ENCODE data around the gene C1QTNF1.

Gene C1QTNF1

DNA sequence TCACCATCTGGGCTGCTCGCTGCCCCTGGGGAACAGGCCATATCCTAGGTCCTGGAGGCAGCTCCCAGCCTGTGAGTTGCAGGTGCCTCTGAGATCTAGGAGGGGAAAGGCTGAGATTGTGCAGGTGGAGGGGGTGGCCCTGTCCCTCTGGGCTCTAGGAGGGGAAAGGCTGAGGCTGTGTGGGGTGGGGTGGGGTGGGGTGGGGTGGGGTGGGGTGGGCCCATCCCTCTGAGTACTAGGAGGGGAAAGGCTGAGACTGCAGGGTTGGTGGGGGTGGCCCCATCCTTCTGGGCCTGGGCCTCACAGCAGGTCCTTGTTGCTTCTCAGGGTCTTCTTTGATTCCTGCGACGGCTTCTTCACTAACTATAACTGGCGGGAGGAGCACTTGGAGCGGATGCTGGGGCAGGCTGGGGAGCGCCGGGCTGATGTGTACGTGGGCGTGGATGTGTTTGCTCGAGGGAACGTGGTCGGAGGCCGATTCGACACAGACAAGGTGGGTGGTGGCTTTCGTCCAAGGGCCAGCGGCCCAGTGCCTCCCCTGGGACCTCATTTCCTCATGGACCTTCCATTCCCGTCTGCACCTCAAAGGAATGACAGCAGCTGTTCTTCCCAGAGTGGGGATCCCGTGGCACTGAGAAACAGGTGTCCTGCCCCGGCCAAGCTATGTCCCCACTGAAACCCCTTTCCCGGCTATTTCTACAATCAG is 57.8 kb downstream of the C1QTNF1 start:
- Histone ChIP-seq H3K9ac (ENCODE audit: low read length) (no peak overlapping the region), H3K4me3 (ENCODE audit: low read length) (no peak overlapping the region), H3K27me3 (ENCODE audit: control insufficient read depth, insufficient read depth, low read length) (no peaks in the 10 kb centered on the region), H3K4me1 (ENCODE audit: control insufficient read depth, insufficient read depth, low read length) (no peaks in the 10 kb centered on the region), H3K27ac (ENCODE audit: low read depth, low read length) (no peak overlapping the region), H3K36me3 (ENCODE audit: control insufficient read depth, insufficient read depth, low read length) (peaks cover 21% of the 10 kb centered on the region)

DNA sequence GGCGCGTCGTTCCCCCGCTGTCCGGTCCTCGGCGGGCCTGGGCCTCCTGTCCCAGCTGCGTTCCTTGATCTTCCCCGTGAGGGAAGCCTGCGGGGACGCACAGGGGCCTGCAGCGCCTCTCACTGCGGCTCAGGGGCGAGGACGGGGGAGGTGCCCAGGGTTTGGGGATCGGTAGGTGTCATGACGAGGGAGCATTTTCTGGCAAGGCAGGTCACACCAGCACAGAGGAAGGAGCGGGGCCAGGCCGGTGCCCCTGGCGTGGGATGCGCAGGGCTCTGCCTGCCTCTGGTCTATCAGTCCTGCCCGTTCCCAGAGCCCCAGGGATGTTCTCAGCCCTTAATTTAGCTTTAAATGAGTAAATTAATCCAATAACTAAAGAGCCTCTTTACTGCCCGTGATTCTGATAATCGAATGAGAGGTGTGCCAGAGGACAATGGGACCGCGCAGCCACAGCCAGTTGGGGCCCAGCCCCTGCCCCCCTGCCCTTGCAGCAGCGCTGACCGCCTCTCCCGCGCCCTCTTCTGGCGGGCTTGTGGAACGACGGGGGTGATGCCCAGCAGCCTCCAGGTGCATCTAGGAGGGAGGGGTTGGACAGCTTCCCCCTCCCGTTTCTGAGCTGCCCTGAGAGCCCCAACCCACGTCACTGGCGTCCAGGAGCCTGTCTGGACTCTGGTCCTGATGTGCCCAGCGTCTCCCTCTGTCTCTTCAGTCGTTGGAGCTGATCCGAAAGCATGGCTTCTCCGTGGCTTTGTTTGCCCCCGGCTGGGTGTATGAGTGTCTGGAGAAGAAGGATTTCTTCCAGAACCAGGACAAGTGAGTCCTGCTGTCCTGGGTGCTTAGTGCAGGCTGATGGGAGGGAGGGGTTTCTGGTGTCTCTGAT is 58.6 kb downstream of the C1QTNF1 start:
- H3K27me3 ChIP-seq (ENCODE audit: control insufficient read depth, insufficient read depth, low read length), result no peaks in the 10 kb centered on the region
- H3K36me3 ChIP-seq (ENCODE audit: control insufficient read depth, insufficient read depth, low read length), result peaks cover 26% of the 10 kb centered on the region
- H3K27ac ChIP-seq (ENCODE audit: low read depth, low read length), result no peak overlapping the region
- no peak overlapping the region for H3K4me3 ChIP-seq (ENCODE audit: low read length)
- no peaks in the 10 kb centered on the region for H3K4me1 ChIP-seq (ENCODE audit: control insufficient read depth, insufficient read depth, low read length)
- no peak overlapping the region for H3K9ac ChIP-seq (ENCODE audit: low read length)

DNA sequence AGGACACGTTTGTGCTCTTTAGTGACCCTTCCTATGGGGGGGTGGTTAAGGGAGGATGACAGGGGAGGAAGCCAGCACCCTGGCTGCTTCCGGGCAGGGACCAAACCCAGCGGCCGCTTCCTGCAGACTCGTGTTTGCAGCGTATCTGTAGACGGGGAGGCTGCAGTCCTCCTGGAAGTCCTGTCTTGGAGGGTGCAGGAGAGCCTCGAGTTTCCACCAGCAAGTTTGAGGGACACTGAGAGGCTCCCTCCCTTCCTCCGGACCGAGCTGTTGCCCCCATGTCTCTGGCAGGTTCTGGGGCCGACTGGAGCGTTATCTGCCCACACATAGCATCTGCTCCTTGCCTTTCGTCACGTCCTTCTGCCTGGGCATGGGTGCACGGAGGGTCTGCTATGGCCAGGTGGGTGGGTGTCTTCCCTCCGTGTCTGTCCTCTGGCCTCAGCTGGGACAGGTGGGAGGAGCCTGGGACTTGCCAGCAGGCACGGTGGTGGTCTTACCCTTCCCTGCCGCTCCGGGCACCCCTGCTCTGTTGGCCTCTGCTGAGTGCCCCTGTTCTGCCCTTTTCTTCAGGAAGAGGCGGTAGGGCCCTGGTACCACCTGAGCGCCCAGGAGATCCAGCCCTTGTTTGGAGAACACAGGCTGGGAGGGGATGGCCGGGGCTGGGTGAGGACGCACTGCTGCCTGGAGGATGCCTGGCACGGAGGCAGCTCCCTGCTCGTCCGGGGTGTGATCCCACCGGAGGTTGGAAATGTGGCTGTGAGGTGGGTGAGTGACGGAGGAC is 59.4 kb downstream of the C1QTNF1 start:
- Histone ChIP-seq H3K27ac (ENCODE audit: low read depth, low read length) (no peak overlapping the region), H3K36me3 (ENCODE audit: control insufficient read depth, insufficient read depth, low read length) (peaks cover 26% of the 10 kb centered on the region), H3K27me3 (ENCODE audit: control insufficient read depth, insufficient read depth, low read length) (no peaks in the 10 kb centered on the region), H3K4me3 (ENCODE audit: low read length) (no peak overlapping the region), H3K9ac (ENCODE audit: low read length) (no peak overlapping the region), H3K4me1 (ENCODE audit: control insufficient read depth, insufficient read depth, low read length) (no peaks in the 10 kb centered on the region)

DNA sequence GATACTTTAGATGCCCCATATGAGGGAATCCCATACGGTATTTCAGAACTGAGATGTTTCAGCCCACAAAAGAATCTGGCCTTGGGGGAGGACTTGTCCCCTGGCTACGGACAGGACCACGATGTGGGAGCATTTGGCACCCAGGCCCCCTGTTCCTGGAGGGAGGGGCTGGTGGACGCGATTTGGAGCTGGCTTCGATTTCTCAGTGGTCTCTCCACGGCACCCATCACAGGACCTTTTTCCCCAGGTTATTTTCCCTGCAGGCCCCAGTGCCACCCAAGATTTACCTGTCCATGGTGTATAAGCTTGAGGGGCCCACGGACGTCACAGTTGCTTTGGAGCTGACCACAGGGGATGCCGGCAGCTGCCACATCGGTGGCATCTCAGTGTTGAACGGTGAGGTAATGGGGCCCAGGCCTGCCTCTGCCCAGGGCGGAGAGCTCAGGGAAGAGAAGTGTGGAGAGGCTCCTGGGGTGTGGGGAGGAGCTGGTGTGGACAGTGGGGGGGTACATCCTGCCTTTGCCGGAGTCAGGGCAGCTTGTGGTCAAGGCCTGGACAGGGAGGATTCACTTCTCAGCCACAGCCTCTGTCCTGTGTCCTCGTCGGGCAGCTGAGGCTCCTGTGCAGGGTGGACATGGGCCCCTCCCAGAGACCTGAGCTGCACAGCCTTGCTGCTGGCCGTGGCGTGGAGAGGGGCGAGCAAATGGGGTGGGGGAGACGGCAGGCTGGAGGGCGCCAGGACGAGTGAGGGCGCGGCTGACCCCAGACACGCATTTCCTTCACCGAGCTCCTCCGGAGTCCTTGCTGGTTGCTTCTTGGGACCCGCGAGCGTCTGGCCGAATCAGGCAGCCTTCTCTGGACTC is 60.6 kb downstream of the C1QTNF1 start:
- Histone ChIP-seq H3K27me3 (ENCODE audit: control insufficient read depth, insufficient read depth, low read length) (no peaks in the 10 kb centered on the region), H3K9ac (ENCODE audit: low read length) (no peak overlapping the region), H3K4me3 (ENCODE audit: low read length) (no peak overlapping the region), H3K36me3 (ENCODE audit: control insufficient read depth, insufficient read depth, low read length) (peaks cover 22% of the 10 kb centered on the region), H3K4me1 (ENCODE audit: control insufficient read depth, insufficient read depth, low read length) (no peaks in the 10 kb centered on the region), H3K27ac (ENCODE audit: low read depth, low read length) (no peak overlapping the region)

DNA sequence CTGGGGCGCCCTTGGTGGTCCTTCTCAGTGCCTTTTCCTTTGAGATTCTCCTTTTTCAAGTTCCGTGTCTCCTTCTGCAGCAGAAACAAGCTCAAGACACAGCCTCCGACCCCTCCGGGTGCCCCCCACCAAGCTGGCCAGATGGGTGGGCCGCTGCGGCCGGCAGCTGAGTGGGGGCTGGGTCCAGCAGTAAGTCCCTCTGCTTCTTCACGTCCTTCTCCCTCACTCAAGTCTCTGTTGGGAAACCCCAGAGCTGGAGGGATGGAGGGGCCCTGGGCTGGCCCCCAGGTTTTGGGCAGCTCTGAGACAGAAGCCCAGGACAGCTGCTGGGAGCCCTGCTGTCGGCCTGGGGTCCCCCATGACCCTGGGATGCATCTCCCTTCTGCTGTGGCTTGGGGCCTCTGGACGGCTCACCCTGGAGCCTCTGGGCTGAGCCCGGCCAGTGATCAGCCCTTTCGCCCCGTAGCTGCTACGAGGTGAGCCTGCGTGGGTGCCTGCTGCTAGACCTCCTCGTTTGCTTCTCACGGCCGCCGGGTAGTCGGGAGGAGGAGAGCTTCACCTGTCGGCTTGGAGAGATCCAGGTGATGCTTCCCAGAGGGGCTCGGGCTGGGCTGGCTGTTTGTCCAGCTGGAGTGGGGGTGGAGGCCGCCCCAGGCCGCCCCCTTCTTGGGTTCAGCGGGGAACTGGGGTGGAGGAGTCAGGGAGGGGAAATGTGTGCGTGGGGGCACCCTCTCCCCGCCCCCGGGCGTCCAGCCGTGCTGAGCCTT is 61.4 kb downstream of the C1QTNF1 start:
- no peak overlapping the region for H3K4me3 ChIP-seq (ENCODE audit: low read length)
- H3K36me3 ChIP-seq (ENCODE audit: control insufficient read depth, insufficient read depth, low read length), result peaks cover 15% of the 10 kb centered on the region
- H3K27me3 ChIP-seq (ENCODE audit: control insufficient read depth, insufficient read depth, low read length), result no peaks in the 10 kb centered on the region
- no peaks in the 10 kb centered on the region for H3K4me1 ChIP-seq (ENCODE audit: control insufficient read depth, insufficient read depth, low read length)
- no peak overlapping the region for H3K27ac ChIP-seq (ENCODE audit: low read depth, low read length)
- H3K9ac ChIP-seq (ENCODE audit: low read length), result no peak overlapping the region

DNA sequence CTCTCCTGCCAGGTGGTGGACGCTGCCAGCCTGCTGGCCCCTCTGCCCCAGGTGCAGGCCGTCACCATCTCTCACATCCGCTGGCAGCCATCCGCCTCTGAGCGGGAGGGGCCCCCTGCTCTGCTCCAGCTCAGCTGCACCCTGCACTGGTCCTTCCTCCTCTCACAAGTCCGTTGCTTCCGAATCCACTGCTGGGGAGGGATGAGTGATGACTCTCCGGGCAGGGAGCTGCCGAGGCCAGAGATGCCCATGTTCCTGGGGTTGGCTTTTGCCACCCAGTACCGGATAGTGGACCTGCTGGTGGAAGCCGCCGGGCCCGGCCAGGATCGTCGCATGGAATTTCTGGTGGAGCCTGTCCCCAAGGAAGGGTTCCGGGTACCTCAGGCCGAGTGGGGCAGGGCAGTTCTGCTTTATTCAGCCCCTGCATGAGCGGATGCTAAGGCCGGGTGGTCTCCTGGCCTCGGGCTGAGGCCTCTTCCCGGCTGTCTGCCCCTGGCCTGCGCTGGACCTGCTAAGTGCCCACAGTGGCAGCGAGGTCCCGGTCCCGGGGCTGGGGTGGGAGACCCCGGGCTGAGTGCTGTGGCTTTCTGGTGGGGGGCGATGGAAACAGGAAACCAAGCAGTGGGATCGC is 62.1 kb downstream of the C1QTNF1 start:
- H3K27me3 ChIP-seq (ENCODE audit: control insufficient read depth, insufficient read depth, low read length), result no peaks in the 10 kb centered on the region
- peaks cover 9% of the 10 kb centered on the region for H3K36me3 ChIP-seq (ENCODE audit: control insufficient read depth, insufficient read depth, low read length)
- no peak overlapping the region for H3K9ac ChIP-seq (ENCODE audit: low read length)
- H3K4me1 ChIP-seq (ENCODE audit: control insufficient read depth, insufficient read depth, low read length), result no peaks in the 10 kb centered on the region
- no peak overlapping the region for H3K4me3 ChIP-seq (ENCODE audit: low read length)
- H3K27ac ChIP-seq (ENCODE audit: low read depth, low read length), result no peak overlapping the region

DNA sequence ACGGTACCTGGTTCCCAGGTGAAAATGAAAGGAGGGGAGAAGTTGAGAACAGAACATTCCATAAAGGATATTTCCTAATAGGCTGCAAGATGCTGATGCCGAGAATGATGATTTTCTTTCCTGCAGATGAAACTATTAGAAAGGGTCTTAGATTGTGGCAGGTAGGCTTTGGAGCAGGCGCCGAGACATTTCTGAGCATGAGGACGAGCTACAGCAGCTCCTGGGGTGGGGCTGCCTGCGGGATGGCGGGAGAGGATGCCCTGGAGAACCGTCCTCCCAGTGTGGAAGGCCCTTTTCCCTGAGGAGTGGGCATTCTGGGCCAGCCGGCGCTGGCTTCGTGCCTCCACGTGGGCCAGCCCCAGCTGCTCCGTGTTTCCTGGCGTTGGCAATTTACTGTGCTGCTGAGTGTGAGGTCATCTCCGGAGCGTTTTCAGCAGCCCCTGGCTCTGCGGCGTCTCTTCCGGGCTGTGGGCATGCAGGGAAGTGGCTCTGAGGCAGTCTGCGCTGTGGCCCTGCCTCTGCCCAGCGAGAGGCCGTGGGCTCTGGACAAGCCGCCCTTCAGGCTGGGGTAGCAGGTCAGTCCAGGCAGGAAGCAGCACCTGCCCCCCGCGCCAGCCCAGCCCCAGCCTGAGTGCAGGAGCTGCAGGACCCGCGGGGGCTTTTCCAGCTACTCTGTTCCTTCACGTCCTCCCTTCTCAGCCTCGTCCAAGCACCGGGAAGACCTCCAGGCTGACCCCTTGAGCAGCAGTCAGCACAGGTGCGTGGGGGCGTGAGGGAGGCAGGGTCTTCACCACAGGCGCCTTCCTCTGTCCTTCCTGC is 62.8 kb downstream of the C1QTNF1 start:
- Histone ChIP-seq H3K9ac (ENCODE audit: low read length) (no peak overlapping the region), H3K4me1 (ENCODE audit: control insufficient read depth, insufficient read depth, low read length) (no peaks in the 10 kb centered on the region), H3K27ac (ENCODE audit: low read depth, low read length) (no peak overlapping the region), H3K4me3 (ENCODE audit: low read length) (no peak overlapping the region), H3K27me3 (ENCODE audit: control insufficient read depth, insufficient read depth, low read length) (no peaks in the 10 kb centered on the region), H3K36me3 (ENCODE audit: control insufficient read depth, insufficient read depth, low read length) (peaks cover 9% of the 10 kb centered on the region)

DNA sequence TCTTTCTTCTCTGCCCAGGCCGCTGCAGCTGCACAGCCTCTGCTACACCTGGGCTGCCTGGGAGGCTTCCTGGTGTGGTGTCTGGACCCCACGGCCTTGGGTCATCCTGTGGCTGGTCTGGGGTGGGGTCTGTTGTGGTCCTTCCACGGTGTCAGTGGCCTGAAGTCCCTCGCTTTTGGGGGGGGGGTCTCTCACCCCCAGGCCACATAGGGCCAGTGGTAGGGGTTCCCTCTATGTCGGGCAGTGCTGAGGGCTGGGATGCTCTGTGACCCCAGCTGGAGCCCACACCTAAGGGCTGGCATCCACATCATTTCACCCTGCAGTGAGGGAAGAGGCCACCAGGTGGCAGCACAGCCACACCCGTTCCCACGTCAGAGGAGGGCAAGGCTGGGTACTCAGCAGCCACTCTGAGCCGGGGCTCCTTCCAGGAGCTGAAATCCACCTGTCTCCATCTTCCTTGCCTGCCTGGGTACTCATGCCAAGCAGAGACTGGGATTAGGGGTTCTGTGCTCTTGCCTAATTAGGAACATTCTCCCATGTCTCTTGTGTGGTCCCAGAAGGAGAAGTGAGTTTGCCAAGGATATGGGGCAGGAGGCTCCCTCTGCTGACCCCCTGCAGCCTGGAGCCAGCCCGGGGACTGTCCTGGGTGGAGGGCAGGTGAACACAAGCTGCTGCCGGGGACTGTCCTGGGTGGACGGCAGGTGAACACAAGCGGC is 63.6 kb downstream of the C1QTNF1 start:
- H3K4me3 ChIP-seq (ENCODE audit: low read length), result no peak overlapping the region

DNA sequence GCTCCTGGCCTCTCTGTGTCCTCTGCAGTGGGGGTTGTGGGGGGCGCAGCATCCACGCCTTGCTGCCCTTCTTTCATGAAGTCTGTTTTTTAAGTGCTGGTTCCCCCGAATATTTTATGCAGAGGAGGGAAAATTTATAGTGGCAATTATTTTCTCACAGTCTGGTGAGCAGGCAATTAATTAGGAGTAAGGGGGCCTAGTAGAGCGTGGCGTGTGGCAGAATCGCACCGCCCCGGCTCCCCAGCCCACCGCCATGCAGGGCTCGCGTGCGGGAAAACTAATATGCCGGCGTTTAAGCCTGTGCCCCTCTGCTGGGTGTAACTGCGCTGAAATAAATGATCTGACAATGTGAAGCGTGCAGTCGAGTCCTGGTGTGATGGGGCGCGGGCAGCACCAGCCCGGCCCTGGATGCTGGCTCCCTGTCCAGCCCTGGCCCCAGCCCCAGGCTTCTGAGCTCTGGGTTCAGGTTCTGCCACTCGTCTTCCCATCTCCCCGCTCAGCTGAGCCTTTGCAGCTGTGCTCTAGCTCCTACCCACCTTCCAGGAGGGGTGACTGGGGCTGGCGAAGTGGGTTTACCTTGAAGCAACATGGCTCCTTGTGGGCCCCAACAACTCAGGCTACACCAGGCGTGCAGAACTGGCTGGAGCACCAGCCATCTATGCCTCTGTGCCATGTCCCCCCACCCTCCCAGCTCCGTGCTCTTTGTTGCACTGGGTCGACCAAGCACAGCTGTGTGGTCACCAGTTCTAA is 64.5 kb downstream of the C1QTNF1 start:
- Histone ChIP-seq H3K27me3 (ENCODE audit: control insufficient read depth, insufficient read depth, low read length) (no peaks in the 10 kb centered on the region), H3K4me1 (ENCODE audit: control insufficient read depth, insufficient read depth, low read length) (no peaks in the 10 kb centered on the region), H3K36me3 (ENCODE audit: control insufficient read depth, insufficient read depth, low read length) (peaks cover 7% of the 10 kb centered on the region), H3K4me3 (ENCODE audit: low read length) (no peak overlapping the region), H3K27ac (ENCODE audit: low read depth, low read length) (no peak overlapping the region), H3K9ac (ENCODE audit: low read length) (no peak overlapping the region)

More for the DNA sequence above, 63.6 kb downstream of the C1QTNF1 start:
- Histone ChIP-seq H3K27ac (ENCODE audit: low read depth, low read length) (no peak overlapping the region), H3K27me3 (ENCODE audit: control insufficient read depth, insufficient read depth, low read length) (no peaks in the 10 kb centered on the region), H3K9ac (ENCODE audit: low read length) (no peak overlapping the region), H3K36me3 (ENCODE audit: control insufficient read depth, insufficient read depth, low read length) (peaks cover 9% of the 10 kb centered on the region), H3K4me1 (ENCODE audit: control insufficient read depth, insufficient read depth, low read length) (no peaks in the 10 kb centered on the region)

DNA sequence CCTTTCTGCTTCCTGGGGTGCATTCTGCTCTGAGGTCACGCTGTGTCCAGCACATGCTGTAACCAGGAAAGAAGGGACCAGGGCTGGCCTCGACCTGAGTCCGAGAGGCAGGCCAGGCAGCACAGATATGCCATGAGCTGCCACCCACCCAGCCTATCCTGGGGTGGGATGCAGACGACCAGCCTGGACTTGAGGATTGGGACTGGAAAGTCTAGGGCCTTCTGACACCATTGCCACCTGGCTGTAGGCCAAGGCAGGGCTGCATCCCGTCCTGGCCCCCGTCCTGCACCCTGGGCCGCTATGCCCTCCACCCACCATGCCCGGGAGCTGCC is 65.0 kb downstream of the C1QTNF1 start:
- H3K4me1 ChIP-seq (ENCODE audit: control insufficient read depth, insufficient read depth, low read length), result no peaks in the 10 kb centered on the region
- H3K9ac ChIP-seq (ENCODE audit: low read length), result no peak overlapping the region
- peaks cover 7% of the 10 kb centered on the region for H3K36me3 ChIP-seq (ENCODE audit: control insufficient read depth, insufficient read depth, low read length)
- H3K27ac ChIP-seq (ENCODE audit: low read depth, low read length), result no peak overlapping the region
- H3K27me3 ChIP-seq (ENCODE audit: control insufficient read depth, insufficient read depth, low read length), result no peaks in the 10 kb centered on the region
- no peak overlapping the region for H3K4me3 ChIP-seq (ENCODE audit: low read length)

Data from rectal smooth muscle tissue (tissue), 1 donor.